ENCODE results near the gene PSD.
"Not testable (repeated sequence)": the region's sequence is repeated elsewhere in the genome, so short reads cannot be mapped to it uniquely, and the experiment has no call there.

The PSD gene
- 4.3 reads per million, percentile 17 among the genes with 10 or more reads in this experiment for total RNA-seq

- DNase-seq, result no peak
Observed at GRCh38 chr10:102418622-102419268, at the start of gene PSD. Gene PSD (minus strand): TSS chr10:102418785. CDS start chr10:102417038, 1,747 bp downstream.

GRCh38 chr10:102467971-102468438, 49.4 kb upstream of the PSD start:
- DNase-seq, result no peak

DNA sequence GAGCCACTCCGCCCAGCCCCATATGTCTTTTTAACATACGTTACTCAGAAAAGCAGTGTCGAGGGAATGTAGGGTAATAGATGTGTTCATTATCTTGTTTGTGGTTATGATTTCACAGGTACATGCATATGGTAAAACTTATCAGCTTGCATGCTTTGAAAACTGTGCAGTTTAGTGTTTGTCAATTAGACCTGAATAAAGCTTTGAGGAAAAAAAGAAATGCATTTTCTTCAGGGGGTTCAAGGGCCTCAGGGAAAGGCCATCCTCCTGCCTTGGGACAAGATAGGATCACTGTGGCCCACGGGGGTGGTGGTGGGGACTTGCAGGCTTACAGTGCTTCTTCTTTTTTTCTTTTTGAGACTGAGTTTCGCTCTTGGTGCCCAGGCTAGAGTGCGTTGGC, 48.7 kb upstream of the PSD start:
- DNase-seq, result no peak

GRCh38 chr10:102465466-102465865, 46.9 kb upstream of the PSD start:
- no peak for DNase-seq

DNA sequence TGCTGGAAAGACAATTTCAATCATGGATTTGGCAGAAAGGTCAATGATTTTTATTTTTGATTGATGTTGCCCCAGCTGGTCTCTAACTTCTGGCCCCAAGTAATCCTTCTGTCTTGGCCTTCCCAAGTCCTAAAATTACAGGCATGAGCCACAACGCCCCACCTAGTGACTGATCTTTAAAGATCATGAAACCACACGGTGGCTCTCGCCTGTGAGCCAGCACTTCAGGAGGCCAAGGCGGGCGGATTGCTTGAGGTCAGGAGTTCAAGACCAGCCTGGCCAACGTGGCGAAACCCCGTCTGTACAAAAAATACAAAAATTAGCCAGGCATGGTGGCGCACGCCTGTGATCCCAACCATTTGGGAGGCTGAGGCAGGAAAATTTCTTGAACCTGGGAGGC, 45.4 kb upstream of the PSD start:
- no peak for DNase-seq

- DNase-seq, result no peak
Observed at GRCh38 chr10:102462512-102463054, 44.0 kb upstream of the PSD start.

GRCh38 chr10:102461187-102462054, 42.8 kb upstream of the PSD start:
- DNase-seq, result peak; percentile 92

DNA sequence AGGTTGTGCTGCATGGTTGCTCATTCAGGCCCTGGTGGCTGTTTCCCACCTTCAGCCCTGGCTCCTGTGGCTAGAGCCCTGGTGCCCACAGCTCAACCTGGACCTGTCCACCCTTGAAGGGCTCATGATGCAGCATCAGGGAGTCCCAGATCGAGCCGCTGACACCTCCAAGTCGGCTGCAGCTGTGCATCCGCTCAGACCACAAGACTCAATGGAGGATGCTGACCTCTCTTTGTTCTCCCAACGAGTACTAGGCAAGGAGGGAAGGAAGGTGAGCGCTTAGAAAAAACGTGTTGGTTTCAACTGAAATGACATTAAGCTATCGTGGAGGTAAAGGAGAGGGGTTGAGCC, 42.2 kb upstream of the PSD start:
- no peak for DNase-seq

DNA sequence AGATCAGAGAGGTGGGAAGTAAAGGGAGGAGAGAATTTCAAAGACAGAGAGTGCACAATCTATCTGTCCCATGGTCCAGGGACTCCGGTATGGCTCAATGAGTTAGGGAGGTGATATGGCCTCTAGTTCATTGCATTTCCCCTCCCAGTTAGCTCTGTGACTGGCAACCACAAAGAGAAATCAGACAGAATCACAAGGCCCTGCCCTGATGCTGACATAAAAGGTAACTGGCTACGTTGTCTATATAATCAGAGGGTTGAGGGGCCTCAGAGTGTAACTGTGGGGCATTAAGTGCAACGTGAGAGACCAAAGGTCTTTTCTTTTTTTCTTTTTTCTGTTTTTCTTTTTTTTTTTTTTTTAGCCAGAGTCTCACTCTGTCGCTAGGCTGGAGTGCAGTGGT, 40.1 kb upstream of the PSD start:
- DNase-seq, result no peak

DNA sequence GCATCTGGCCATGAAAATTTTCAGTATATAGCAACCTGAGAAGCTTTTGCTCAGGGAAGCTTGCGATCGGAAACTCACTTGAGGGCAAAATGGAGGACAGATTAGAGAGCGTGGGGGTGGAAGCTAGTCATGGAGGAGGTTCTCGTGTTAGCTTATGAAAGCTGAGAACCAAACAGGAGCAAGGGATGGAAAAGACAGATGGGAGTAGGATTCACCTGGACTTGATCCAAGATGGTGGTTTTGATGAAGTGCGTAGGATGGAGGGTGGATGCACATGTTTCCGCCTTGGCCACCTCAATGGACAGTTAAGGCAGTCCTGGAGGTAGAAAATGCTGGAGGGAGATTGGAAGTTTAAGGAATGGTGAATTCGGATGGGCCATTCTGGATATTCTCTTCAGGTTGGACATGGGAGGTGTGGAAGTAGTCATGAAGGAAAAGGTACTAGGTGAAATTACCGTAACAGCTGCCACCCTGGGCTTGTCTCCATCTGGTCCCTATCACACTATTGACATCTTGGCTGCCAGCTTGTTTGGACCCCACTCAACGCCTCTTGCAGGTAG, 39.1 kb upstream of the PSD start:
- no peak for DNase-seq

- DNase-seq, result no peak
Observed at GRCh38 chr10:102455893-102456471, 37.4 kb upstream of the PSD start.

DNA sequence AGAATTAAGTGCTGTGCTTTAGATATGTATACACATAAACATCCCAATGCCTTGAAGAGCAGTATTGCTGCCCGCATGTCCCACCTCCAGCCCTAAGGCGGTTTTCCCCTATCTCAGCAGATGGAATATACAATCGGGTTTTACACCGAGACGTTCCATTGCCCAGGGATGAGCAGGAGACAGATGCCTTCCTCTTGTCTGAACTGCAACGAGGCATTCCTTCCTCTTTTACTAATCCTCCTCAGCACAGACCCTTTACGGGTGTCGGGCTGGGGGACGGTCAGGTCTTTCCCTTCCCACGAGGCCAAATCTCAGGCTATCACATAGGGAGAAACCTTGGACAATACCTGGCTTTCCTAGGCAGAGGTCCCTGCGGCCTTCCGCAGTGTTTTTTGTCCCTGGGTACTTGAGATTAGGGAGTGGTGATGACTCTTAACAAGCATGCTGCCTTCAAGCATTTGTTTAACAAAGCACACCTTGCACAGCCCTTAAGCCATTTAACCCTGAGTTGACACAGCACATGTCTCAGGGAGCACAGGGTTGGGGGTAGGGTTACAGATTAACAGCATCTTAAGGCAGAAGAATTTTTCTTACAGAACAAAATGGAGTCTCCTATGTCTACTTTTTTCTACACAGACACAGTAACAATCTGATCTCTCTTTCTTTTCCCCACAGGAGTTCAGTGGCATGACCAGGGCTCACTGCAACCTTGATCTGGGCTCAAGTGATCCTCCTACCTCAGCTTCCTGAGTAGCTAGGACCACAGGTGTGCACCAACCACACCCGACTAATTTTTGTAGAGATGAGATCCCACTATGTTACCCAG, 36.3 kb upstream of the PSD start:
- not testable (repeated sequence) for DNase-seq

DNA sequence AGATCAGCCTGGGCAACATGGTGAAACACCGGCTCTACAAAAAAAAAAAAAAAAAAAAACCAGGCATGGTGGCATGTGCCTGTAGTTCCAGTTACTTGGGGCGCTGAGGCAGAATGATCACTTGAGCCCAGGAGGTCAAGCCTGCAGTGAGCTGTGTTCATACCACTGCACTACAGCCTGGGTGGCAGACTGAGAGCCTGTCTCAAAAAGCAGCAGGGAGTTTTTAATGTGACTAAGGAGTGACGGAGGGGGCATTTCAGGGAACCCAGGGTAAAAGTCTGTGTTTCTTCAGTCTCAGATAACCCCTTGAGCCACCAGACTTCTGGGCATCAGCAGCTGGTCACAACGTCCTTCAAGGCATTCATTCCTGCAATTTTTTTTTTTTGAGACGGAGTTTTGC, 34.9 kb upstream of the PSD start:
- no peak for DNase-seq

DNA sequence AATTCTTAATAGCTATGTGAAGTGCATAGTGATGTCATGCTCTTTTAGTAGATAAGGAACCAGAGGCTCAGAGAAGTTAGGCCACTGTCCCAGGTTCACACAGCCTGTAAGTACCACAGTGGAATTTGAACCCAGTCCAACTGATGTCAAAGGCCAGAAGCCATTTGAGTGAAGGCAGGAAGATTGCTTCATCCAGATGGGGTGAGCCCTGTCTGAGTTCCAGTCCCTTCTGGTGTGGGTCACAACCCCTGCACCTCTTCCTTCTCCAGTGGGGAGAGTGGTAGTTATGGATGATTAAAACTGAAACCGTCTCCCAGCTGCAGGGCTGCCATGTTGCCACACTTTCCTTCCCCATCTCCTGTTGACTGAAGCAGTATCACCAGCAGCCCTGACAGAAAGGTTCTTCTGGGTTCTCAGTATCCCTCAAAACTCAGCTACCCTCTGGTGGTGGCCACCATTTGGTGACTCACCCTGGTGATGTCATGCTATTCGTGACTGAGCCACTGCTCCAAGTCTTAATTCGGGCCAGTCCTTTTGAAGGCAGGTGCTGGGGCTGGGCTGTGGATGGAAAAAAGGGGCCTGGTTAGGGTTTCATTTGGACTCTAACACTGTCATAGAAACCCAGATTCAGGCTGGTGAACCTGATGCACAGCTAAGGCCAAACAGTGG, 34.2 kb upstream of the PSD start:
- DNase-seq, result no peak

DNA sequence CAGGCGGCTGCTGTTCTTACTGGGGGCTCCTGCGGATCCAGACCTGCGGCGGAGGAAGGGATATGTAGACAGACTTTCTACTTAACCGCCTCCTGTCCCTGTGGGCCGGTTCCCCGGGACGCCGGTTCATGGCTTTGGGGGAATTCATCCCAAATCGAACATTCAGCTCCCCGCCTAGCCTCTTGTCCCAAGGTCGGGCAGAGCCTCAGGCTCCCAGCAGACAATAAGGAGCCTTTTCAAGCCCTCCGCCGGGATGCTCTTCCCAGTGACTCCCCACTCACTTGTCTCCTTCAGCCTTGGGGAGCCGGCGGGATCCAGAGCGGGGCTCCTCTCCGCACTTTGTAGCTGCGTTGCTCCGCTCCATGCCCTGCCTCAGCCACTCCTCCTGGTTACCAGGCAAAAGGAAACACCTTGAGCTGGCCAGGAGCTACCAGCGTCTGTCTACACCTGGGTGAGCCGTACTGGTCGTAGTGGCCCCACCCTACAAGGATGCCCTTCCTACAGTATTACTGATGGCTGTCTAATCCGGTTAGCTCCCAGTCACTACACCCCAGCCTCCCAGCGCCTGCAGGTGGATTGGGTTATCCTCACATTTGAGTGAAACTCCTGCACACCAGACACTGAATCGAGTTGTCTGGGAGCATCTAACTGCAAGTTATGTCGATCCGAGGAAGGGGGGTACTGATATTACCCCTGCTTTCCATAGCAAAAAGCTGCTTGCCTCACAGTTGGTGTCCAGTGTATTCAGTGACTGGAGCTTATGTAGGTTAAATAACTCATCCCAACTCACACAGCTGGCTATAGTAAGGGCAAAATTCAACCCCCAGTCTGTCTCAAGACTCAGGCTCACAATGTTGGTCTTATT, 32.8 kb upstream of the PSD start, which contains the start of gene C10orf95:
Gene C10orf95, minus strand, starts transcription at position 439 of the 865 bp plus-strand sequence. CDS start 450 bp downstream, outside the sequence.
- no peak for DNase-seq

DNA sequence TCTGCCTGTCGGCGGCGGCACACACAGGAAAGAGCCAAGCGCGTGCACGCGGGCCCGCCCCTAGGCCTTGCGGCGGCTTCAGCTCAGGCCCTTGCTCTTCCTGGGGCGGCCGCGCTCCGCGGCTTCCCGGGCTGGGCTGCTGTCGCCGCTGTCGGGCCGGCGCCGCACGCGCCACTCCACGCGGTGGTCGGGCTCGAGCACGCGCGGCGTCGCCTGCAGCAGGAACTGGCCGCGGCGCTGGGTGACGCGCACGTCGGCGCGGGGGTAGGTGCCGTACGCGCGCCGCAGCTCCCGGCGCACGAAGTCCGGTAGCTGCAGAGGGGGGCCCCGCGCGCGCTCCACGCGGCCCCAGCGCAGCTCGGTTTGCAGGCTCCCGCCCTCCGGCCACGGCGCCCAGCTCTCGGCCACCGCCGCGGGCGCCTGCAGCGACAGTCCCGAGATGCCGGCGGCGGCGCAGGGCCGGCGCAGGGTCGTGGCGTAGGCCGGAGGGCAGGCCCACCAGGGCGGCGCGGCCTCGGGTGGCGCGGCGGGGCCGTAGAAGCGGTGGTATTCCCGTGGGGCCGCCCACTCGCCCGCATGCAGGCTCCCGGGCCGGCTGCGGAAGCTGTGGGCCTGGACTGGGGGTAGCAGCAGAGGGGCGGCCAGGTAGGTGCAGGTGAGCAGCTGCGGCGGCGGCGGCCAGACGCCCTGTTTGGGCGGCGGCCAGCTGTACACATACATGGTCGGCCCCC, 32.0 kb upstream of the PSD start:
- DNase-seq, result peak; percentile 81

DNA sequence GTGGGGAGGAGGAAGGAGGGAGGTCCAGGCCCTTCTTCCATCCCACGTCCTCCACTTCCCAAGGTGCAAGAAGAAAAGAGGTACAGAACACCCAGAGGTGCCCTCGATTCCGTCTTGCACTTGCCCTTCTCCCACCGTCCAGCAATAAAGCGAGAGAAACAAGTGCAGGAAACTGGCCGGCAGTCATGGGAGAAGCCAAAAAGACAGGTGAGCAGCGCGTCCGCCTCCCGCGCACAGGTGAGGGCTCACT, 31.5 kb upstream of the PSD start:
- DNase-seq, result no peak

DNA sequence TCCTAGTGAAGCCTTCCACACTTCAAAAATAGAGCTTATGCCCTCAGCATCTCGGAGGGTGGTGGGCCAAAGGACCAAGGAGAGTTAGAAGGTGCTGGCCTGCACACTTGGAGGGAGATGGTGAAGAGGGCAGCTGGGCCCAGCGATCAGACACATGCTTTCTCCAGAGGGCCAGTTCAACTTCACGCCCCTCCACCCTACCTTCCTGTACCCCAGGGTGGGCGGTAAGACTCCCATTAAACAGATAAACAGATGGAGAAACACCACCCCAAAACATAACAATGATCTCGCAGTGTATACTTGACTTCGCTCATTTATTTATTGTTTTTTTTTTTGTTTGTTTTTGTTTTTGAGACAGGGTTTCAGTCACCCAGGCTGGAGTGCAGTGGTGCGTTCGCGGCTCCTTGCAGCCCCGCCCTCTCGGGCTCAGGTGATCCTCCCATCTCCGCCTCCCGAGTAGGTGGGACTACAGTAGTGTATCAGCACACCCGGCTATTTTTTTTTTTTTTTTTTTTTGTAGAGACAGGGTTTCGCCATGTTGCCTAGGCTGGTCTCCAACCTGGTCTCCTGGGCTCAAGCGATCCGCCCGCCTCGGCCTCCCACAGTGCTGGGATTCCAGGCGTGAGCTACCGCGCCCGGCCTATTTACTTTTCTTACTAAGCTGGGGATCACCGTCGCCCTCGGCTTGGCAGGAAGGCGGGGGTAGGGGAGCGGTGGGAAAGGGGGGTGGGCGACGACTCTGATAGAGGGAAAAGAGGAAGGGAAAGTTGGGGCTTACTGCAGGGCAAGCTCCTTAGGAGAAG, 30.9 kb upstream of the PSD start:
- DNase-seq, result peak; percentile 78

GRCh38 chr10:102444851-102445250, 26.3 kb upstream of the PSD start:
- no peak for DNase-seq

All from effector CD4-positive, alpha-beta T cell (primary cell).